Loucy (cell line): Measurements from ENCODE around the gene TPRX1.

Source experiments
- H2AFZ ChIP-seq: fragments of 200-600 bp; sonication (generic); 2 replicates; pipeline ENCODE4 v1.6.0; 2016; ENCODE audit warnings: antibody characterized with exemption, mild to moderate bottlenecking, low read length, moderate library complexity
- H3F3A ChIP-seq: fragments of 200-600 bp; 2 replicates; pipeline ENCODE4 v1.6.0; 2016; ENCODE audit warnings: antibody characterized with exemption, low read depth, mild to moderate bottlenecking
- H3K27me3 ChIP-seq: fragments of 200-600 bp; sonication (generic); 2 replicates; pipeline ENCODE4 v1.6.1; 2014; ENCODE audit warnings: low read length, mild to moderate bottlenecking; ENCODE audit not compliant: insufficient read depth, poor library complexity, severe bottlenecking
- H3K36me3 ChIP-seq: fragments of 200-600 bp; sonication (generic); 2 replicates; pipeline ENCODE4 v1.6.1; 2016; ENCODE audit warnings: low read length; ENCODE audit not compliant: insufficient read depth
- H3K4me1 ChIP-seq: fragments of 200-600 bp; sonication (generic); 2 replicates; pipeline ENCODE4 v1.5.1; 2014; ENCODE audit warnings: low read length, mild to moderate bottlenecking; ENCODE audit not compliant: insufficient read depth, poor library complexity, severe bottlenecking
- H3K4me2 ChIP-seq: fragments of 200-600 bp; sonication (generic); 2 replicates; pipeline ENCODE4 v1.6.0; 2014; ENCODE audit warnings: antibody characterized with exemption, low read length, low read depth, mild to moderate bottlenecking; ENCODE audit not compliant: poor library complexity, severe bottlenecking
- H3K4me3 ChIP-seq: fragments of 200-600 bp; sonication (generic); 2 replicates; pipeline ENCODE4 v1.5.1; 2014; ENCODE audit warnings: low read length, mild to moderate bottlenecking, mixed read lengths; ENCODE audit not compliant: poor library complexity, severe bottlenecking
- H3K79me2 ChIP-seq: fragments of 200-600 bp; sonication (generic); 2 replicates; pipeline ENCODE4 v1.6.1; 2014; ENCODE audit warnings: low read length; ENCODE audit not compliant: insufficient read depth
- H3K9ac ChIP-seq: fragments of 200-600 bp; sonication (generic); 2 replicates; pipeline ENCODE4 v1.6.0; 2014; ENCODE audit warnings: mild to moderate bottlenecking, low read depth, low read length, moderate library complexity; ENCODE audit not compliant: poor library complexity, severe bottlenecking
- H3K9me2 ChIP-seq: fragments of 200-600 bp; sonication (generic); replicated peaks from 2 replicates; pipeline ENCODE4 v1.6.1; 2016; ENCODE audit warnings: low read depth, low read length, mixed read lengths
- H3K9me3 ChIP-seq: fragments of 200-600 bp; sonication (generic); 2 replicates; pipeline ENCODE4 v1.6.1; 2014; ENCODE audit warnings: mild to moderate bottlenecking, antibody characterized with exemption, low read length, low read depth; ENCODE audit not compliant: insufficient read depth
- H4K20me1 ChIP-seq: fragments of 200-600 bp; sonication (generic); 2 replicates; pipeline ENCODE4 v1.6.0; 2014; ENCODE audit warnings: antibody characterized with exemption, low read length, mild to moderate bottlenecking; ENCODE audit not compliant: insufficient read depth, poor library complexity, severe bottlenecking
- EZH2phosphoT487 ChIP-seq: fragments of 200-600 bp; IDR thresholded peaks from 2 replicates; pipeline ENCODE4 v1.6.1; 2018; ENCODE audit warnings: antibody characterized with exemption, mild to moderate bottlenecking, moderate library complexity, borderline replicate concordance
- TF ChIP-seq, protein P1 (sequence below): fragments of 200-600 bp; sonication (generic); conservative IDR thresholded peaks from 2 replicates; pipeline ENCODE4 v1.5.1; 2014; ENCODE audit warnings: mild to moderate bottlenecking, antibody characterized with exemption, low read length

Gene TPRX1

DNA sequence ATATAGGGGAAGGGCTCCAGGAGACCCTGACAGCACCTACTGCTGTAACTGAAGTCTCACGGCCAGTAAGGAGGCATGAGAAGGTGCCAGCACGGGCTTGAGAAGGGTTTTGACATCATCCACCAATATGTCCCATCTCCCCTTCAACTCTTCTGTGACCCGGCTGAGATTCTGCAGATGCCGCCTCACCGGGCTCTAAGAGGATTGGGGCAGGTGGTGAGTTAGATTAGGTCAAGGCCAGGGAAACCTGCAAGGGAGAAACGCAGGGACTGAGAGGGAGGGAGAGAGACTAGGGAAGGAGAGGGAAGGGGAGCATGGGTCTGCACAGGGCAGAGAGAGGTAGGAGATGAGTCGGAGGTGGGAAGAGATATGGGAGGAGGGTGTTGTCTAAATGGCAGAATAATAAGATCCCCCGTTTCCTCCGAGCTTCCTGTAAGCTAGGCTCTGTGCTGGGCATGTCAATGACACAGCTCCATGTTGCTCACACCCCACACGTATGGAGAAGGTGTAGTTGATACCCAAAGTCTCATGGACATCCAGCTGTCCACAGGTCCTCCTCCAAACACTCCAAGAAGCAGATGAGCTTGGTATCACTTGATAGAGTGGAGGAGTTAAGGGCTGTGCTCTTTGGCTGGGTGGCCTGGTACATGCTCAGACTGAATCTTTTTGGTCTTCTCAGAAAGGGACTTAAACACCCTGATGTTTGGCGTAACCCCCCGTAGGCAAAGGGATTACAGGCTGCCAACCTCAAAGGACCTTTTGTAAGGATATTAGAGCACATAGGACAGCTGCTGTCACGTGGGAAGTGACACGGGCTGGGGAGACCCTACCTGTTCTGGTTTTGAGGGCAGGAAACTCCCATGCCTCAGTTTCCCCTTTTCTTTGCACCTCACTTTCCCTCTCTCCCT, 6.1 kb downstream of the TPRX1 start:
- Histone ChIP-seq H3K4me3 (no peak overlapping the region), H2AFZ (no peak overlapping the region), H3K4me2 (no peak overlapping the region), H3K4me1 (no peaks in the 10 kb centered on the region), H3F3A (no peaks in the 10 kb centered on the region), H3K9ac (no peak overlapping the region), H4K20me1 (no peaks in the 10 kb centered on the region), H3K9me2 (no peaks in the 10 kb centered on the region), H3K9me3 (no peaks in the 10 kb centered on the region), H3K79me2 (no peaks in the 10 kb centered on the region), H3K27me3 (no peaks in the 10 kb centered on the region), H3K36me3 (no peaks in the 10 kb centered on the region)
- TF ChIP-seq EZH2phosphoT487, result no peak
- TF ChIP-seq, protein P1, sequence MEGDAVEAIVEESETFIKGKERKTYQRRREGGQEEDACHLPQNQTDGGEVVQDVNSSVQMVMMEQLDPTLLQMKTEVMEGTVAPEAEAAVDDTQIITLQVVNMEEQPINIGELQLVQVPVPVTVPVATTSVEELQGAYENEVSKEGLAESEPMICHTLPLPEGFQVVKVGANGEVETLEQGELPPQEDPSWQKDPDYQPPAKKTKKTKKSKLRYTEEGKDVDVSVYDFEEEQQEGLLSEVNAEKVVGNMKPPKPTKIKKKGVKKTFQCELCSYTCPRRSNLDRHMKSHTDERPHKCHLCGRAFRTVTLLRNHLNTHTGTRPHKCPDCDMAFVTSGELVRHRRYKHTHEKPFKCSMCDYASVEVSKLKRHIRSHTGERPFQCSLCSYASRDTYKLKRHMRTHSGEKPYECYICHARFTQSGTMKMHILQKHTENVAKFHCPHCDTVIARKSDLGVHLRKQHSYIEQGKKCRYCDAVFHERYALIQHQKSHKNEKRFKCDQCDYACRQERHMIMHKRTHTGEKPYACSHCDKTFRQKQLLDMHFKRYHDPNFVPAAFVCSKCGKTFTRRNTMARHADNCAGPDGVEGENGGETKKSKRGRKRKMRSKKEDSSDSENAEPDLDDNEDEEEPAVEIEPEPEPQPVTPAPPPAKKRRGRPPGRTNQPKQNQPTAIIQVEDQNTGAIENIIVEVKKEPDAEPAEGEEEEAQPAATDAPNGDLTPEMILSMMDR, result no peak

GRCh38 chr19:47796785-47797184, 7.6 kb downstream of the TPRX1 start:
- H3K36me3 ChIP-seq, result no peaks in the 10 kb centered on the region

GRCh38 chr19:47794526-47794925, 9.8 kb downstream of the TPRX1 start:
- TF ChIP-seq, protein P1, result peak; percentile 30
- TF ChIP-seq EZH2phosphoT487, result no peak
- no peaks in the 10 kb centered on the region for H3F3A ChIP-seq
- H3K9ac ChIP-seq, result no peak overlapping the region
- H3K9me3 ChIP-seq, result peaks cover 4% of the 10 kb centered on the region; the same call in 1 of the 2 replicates
- no peak overlapping the region for H3K4me3 ChIP-seq
- H3K4me1 ChIP-seq, result no peaks in the 10 kb centered on the region
- no peaks in the 10 kb centered on the region for H4K20me1 ChIP-seq
- no peaks in the 10 kb centered on the region for H3K27me3 ChIP-seq
- no peaks in the 10 kb centered on the region for H3K79me2 ChIP-seq
- no peaks in the 10 kb centered on the region for H3K36me3 ChIP-seq
- H2AFZ ChIP-seq, result no peak overlapping the region
- H3K4me2 ChIP-seq, result no peak overlapping the region
- H3K9me2 ChIP-seq, result no peaks in the 10 kb centered on the region

More at GRCh38 chr19:47796785-47797184, 7.6 kb downstream of the TPRX1 start:
- no peak overlapping the region for H3K4me3 ChIP-seq
- no peak overlapping the region for H3K9ac ChIP-seq
- no peaks in the 10 kb centered on the region for H4K20me1 ChIP-seq
- H3F3A ChIP-seq, result no peaks in the 10 kb centered on the region
- no peaks in the 10 kb centered on the region for H3K27me3 ChIP-seq
- H3K9me3 ChIP-seq, result peaks cover 4% of the 10 kb centered on the region; the same call in 1 of the 2 replicates
- H3K4me2 ChIP-seq, result no peak overlapping the region
- H2AFZ ChIP-seq, result no peak overlapping the region
- no peaks in the 10 kb centered on the region for H3K4me1 ChIP-seq
- no peaks in the 10 kb centered on the region for H3K9me2 ChIP-seq
- H3K79me2 ChIP-seq, result no peaks in the 10 kb centered on the region
- no peak for TF ChIP-seq EZH2phosphoT487
- TF ChIP-seq, protein P1, result no peak
